ENCODE measurements around the gene LZIC.

DNA sequence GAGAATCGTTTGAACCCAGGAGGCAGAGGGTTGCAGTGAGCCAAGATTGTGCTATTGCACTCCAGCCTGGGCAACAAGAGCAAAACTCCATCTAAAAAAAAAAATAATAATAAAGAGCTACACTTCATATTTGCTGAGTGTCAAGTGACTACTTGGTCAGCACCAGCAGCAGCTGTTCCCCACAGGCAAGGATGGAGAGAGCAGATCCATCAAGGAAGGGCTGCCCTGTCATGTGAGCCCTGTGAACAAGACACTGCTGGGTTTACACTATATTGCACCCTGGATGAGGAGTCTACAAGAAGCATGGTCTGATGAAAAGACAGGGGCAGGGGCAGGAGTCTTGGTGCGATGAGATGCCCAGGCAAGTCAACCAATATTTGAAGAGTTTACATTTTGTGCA is 36.7 kb downstream of the LZIC start:
- TF ChIP-seq, protein P1, sequence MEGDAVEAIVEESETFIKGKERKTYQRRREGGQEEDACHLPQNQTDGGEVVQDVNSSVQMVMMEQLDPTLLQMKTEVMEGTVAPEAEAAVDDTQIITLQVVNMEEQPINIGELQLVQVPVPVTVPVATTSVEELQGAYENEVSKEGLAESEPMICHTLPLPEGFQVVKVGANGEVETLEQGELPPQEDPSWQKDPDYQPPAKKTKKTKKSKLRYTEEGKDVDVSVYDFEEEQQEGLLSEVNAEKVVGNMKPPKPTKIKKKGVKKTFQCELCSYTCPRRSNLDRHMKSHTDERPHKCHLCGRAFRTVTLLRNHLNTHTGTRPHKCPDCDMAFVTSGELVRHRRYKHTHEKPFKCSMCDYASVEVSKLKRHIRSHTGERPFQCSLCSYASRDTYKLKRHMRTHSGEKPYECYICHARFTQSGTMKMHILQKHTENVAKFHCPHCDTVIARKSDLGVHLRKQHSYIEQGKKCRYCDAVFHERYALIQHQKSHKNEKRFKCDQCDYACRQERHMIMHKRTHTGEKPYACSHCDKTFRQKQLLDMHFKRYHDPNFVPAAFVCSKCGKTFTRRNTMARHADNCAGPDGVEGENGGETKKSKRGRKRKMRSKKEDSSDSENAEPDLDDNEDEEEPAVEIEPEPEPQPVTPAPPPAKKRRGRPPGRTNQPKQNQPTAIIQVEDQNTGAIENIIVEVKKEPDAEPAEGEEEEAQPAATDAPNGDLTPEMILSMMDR (conservative IDR thresholded peaks at IDR 0.05 in 1 of 2, IDR thresholded peaks at IDR 0.05 in 1 of 2; ENCODE audit: low read depth in 1 of 2, low read length in 2 of 2): no peak
- no peak for TF ChIP-seq EZH2 (IDR thresholded peaks at IDR 0.05; ENCODE audit: low read length, missing control alignments)
